ENCODE results near the gene RIOK2. TPM values are rescaled to one million over a fixed set of nuclear protein-coding genes. Genes with fewer than 3 reads are reported as not detected.

Gene RIOK2
- total and polyA plus RNA-seq, 2 of the 8 experiments (the other 6 are each of a cell fraction or from before 2014, with no cell fraction given) = 5.4 to 35.0 TPM

DNA sequence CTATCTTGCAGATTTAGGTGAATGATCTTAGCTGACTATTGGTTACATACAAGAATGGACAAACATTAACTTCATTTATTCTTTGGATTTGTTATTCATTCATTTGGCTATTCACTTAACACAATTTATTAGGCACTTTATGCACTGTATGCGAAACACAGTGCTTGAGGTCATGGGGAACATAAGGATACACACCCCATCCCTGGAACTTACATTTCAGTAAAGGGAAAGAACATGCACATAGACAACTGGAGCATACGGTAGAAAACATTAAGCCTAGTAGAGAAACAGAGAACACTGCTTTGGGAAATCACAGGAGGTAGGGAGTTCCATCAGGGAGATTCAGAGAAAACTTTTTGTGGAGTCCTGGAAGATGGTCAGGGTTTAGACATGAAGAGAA lies 62.9 kb downstream of the RIOK2 start:
- H2BK15ac ChIP-seq (ENCODE audit: low read length) = no peak overlapping the region
- H3K23ac ChIP-seq (ENCODE audit: insufficient read length) = no peak overlapping the region
- H3K79me1 ChIP-seq (ENCODE audit: low read depth, low read length) = no peaks in the 10 kb centered on the region
- no peak overlapping the region for H3K27ac ChIP-seq (ENCODE audit: low read depth, low read length)
- no peak overlapping the region for H3K9ac ChIP-seq (replicated peaks in 1 of 4; ENCODE audit: extremely low read depth in 1 of 4, low read depth in 3 of 4, low read length in 3 of 4)
- H3K4ac ChIP-seq (replicated peaks; ENCODE audit: insufficient read length, low read depth, low read length) = no peak overlapping the region
- 60% methylated on average over 2 of the region's 2 CpGs; no CpG with 5 or more reads in 1 of the 2 experiments for WGBS, 2 experiments (ENCODE audit: extremely low coverage in 1 of 2, insufficient coverage in 1 of 2, insufficient read length in 1 of 2, insufficient replicate concordance in 2 of 2, low coverage in 1 of 2, low lambda C conversion rate in 2 of 2, missing lambda C conversion rate in 1 of 2)
- no peak overlapping the region for H2AK5ac ChIP-seq (ENCODE audit: low read depth, low read length)
- H3K36me3 ChIP-seq (ENCODE audit: control insufficient read depth in 2 of 4, insufficient read depth in 4 of 4, low read length in 3 of 4) = no peaks in the 10 kb centered on the region; a peak in 1 of 8 replicates
- H3K18ac ChIP-seq (ENCODE audit: extremely low read depth, low read length) = no peak overlapping the region
- H2AFZ ChIP-seq (ENCODE audit: low read length) = no peak overlapping the region
- CTCF ChIA-PET (ENCODE audit: partially characterized antibody) = interaction anchor here (0.5 to 1.2 kb wide), 2 partner anchors 224 to 430 kb away, joined by 3 read pairs; no protein-coding TSS in a partner anchor
- H3K4me3 ChIP-seq (ENCODE audit: extremely low read depth in 1 of 4, insufficient read depth in 2 of 4, low read depth in 3 of 4, low read length in 4 of 4) = no peak overlapping the region
- no peak overlapping the region for H4K8ac ChIP-seq (ENCODE audit: extremely low read depth, insufficient read depth, low read length)
- H3K4me2 ChIP-seq (ENCODE audit: insufficient read depth in 1 of 2, low read depth in 2 of 2, low read length in 2 of 2) = no peak overlapping the region
- H3K56ac ChIP-seq (replicated peaks; ENCODE audit: insufficient read length, low read depth, low read length) = no peak overlapping the region
- no peak for TF ChIP-seq KDM4A (IDR thresholded peaks at IDR 0.05; ENCODE audit: low read depth, low read length, severe bottlenecking)
- TF ChIP-seq EZH2 (IDR thresholded peaks at IDR 0.05; ENCODE audit: low read depth, low read length, severe bottlenecking) = no peak
- TF ChIP-seq FOSL1 (IDR thresholded peaks at IDR 0.05; ENCODE audit: insufficient read depth, low read depth, low read length) = no peak
- no peak for TF ChIP-seq SIRT6 (IDR thresholded peaks at IDR 0.05; ENCODE audit: low read length)
- no peak for TF ChIP-seq POLR2A (IDR thresholded peaks at IDR 0.05; ENCODE audit: control extremely low read depth in 1 of 2, low read depth in 2 of 2, low read length in 2 of 2)
- no peak for TF ChIP-seq RFX5 (IDR thresholded peaks at IDR 0.05; ENCODE audit: borderline replicate concordance, low read depth, low read length)
- TF ChIP-seq TEAD4 (IDR thresholded peaks at IDR 0.05; ENCODE audit: low read depth, low read length) = no peak
- no peak for TF ChIP-seq CHD2 (IDR thresholded peaks at IDR 0.05; ENCODE audit: low read length)
- no peak for TF ChIP-seq EGR1 (IDR thresholded peaks at IDR 0.05; ENCODE audit: borderline replicate concordance, low read depth, low read length)
- H3K23me2 ChIP-seq (ENCODE audit: low read depth, low read length) = no peaks in the 10 kb centered on the region
- no peak for FAIRE-seq
- no peak overlapping the region for H2BK20ac ChIP-seq (ENCODE audit: low read length)
- H2BK5ac ChIP-seq (ENCODE audit: low read depth, low read length) = no peak overlapping the region
- H3K27me3 ChIP-seq (replicated peaks in 1 of 4; ENCODE audit: control insufficient read depth in 3 of 4, extremely low read depth in 1 of 4, insufficient read depth in 3 of 4, low read length in 3 of 4) = no peaks in the 10 kb centered on the region; a peak in 1 of 7 replicates
- no peak for DNase-seq (ENCODE audit: low read depth in 1 of 2, low spot score in 2 of 2)
- H3K9me3 ChIP-seq (ENCODE audit: insufficient read depth in 2 of 2, low read depth in 1 of 2, low read length in 1 of 2) = no peaks in the 10 kb centered on the region
- no peak overlapping the region for H4K91ac ChIP-seq (replicated peaks; ENCODE audit: insufficient read length, low read length)
- H2BK12ac ChIP-seq (ENCODE audit: low read depth, low read length) = no peak overlapping the region
- POLR2A ChIA-PET (ENCODE audit: partially characterized antibody) = no interaction called here
- H4K20me1 ChIP-seq (replicated peaks in 1 of 2; ENCODE audit: control insufficient read depth in 1 of 2, insufficient read depth in 2 of 2, low read length in 2 of 2) = no peaks in the 10 kb centered on the region
- H4K5ac ChIP-seq (ENCODE audit: insufficient read length, low read depth, low read length) = no peak overlapping the region
- no peak overlapping the region for H2BK120ac ChIP-seq (replicated peaks; ENCODE audit: low read depth, low read length)
- H3K4me1 ChIP-seq (replicated peaks in 1 of 4; ENCODE audit: control insufficient read depth in 3 of 4, insufficient read depth in 4 of 4, low read length in 3 of 4) = no peaks in the 10 kb centered on the region
- no peak overlapping the region for H3K14ac ChIP-seq (ENCODE audit: insufficient read length)
- no peaks in the 10 kb centered on the region for H3K79me2 ChIP-seq (ENCODE audit: control insufficient read depth in 1 of 2, insufficient read depth in 2 of 2, low read length in 2 of 2)
